Adipocyte (in vitro differentiated cells): ENCODE results near the gene RBM19.

ENCODE experiments used
- DNase-seq: peaks from one replicate; pipeline ENCODE4 v3.0.0-alpha.2; 2015; ENCODE audit warnings: low read depth
- H3K27me3 ChIP-seq: replicated peaks from 2 replicates; pipeline ENCODE4 v1.7.0; 2013; ENCODE audit warnings: mild to moderate bottlenecking, low read length, moderate library complexity; ENCODE audit not compliant: control insufficient read depth, insufficient read depth
- H3K36me3 ChIP-seq: 2 replicates; pipeline ENCODE4 v1.7.0; 2013; ENCODE audit warnings: low read length, mild to moderate bottlenecking, moderate library complexity; ENCODE audit not compliant: control insufficient read depth, insufficient read depth, severe bottlenecking
- H3K4me1 ChIP-seq: 2 replicates; pipeline ENCODE4 v1.7.0; 2013; ENCODE audit warnings: mild to moderate bottlenecking, low read length, moderate library complexity; ENCODE audit not compliant: control insufficient read depth, insufficient read depth
- H3K4me3 ChIP-seq: 2 replicates; pipeline ENCODE4 v1.7.0; 2013; ENCODE audit warnings: mild to moderate bottlenecking, low read length, moderate library complexity
- H3K9ac ChIP-seq: 2 replicates; pipeline ENCODE4 v1.7.0; 2013; ENCODE audit warnings: mild to moderate bottlenecking, low read length, moderate library complexity
- H3K9me3 ChIP-seq: 2 replicates; pipeline ENCODE4 v1.7.0; 2013; ENCODE audit warnings: mild to moderate bottlenecking, low read length, moderate library complexity; ENCODE audit not compliant: control insufficient read depth

Gene RBM19

DNA sequence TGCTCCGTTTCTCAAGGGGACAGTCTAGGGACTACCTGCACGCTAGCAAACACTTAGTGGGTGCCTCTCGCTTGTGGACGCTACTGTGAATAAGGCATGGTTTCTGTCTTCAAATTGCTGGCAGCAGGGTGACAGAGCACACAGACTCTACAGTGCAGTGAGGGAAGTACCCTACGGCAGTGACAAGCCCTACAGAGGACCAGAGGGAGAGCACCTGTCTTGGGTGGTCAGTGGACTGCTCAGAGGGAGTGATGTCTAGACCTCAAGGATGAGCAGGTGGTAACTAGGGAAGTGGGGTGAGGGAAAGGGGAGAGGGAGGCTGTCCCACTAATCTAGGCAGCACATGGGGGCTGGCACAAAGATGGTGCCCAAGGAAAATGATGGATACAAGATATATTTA is 160.5 kb downstream of the RBM19 start:
- H3K4me1 ChIP-seq, result no peaks in the 10 kb centered on the region
- H3K4me3 ChIP-seq, result no peak overlapping the region
- peaks cover 26% of the 10 kb centered on the region for H3K27me3 ChIP-seq
- no peak for DNase-seq
- H3K36me3 ChIP-seq, result no peaks in the 10 kb centered on the region
- peaks cover 13% of the 10 kb centered on the region for H3K9me3 ChIP-seq
- no peak overlapping the region for H3K9ac ChIP-seq

DNA sequence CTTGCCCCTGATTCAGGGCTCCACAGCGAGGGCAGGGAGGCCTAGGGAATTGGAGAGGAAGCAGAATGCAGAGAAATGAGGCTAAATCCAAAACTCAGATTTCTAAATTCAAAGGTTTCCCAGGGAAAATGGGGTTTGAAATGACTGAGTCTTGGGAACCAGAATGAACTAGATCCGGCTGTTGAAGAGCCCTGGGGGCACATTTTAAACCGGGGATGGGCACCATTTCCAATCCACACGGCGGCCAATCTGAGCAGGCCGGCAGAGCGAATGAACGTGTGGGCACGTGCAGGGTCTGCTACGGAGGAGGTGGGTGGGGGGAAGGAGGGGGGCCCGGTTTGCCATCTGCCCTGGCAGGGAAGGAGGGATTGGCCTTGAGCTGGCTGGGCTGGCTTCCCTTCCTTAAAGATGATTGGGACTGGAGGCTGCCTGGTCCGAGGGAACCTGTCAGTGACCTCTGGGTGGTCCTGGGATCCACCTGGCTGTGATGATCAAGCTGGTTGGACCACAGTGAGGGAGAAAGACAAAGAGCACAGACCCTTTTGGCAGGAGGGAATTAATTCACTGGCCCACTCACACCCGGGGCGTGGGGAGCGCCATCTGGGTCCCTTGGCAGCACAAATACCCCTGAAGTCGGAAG is 161.0 kb downstream of the RBM19 start:
- DNase-seq, result no peak
- H3K9me3 ChIP-seq, result peaks cover 13% of the 10 kb centered on the region
- no peaks in the 10 kb centered on the region for H3K36me3 ChIP-seq
- H3K9ac ChIP-seq, result no peak overlapping the region
- H3K4me1 ChIP-seq, result no peaks in the 10 kb centered on the region
- peaks cover 26% of the 10 kb centered on the region for H3K27me3 ChIP-seq
- H3K4me3 ChIP-seq, result no peak overlapping the region

DNA sequence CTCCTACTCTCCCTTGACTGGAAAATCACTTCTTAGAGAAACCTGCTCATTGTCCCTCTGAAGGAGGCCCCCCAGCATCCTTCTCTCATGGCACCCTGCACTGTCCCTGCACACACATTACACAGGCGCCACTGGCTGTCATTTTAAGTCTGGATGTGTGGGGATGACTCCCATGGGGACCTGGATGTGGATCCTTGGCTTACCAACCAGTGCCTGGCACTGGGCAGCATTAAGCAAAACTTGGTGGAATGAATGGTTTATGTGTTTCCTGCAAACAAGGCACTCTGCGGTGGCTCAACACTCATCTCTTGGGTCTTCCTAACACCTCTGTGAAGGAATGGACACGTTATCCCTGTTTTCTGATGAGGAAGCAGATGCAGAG is 162.4 kb downstream of the RBM19 start:
- DNase-seq, result no peak
- Histone ChIP-seq H3K36me3 (no peaks in the 10 kb centered on the region), H3K4me1 (no peaks in the 10 kb centered on the region), H3K4me3 (no peak overlapping the region), H3K9ac (no peak overlapping the region), H3K27me3 (peaks cover 26% of the 10 kb centered on the region), H3K9me3 (peaks cover 13% of the 10 kb centered on the region)

DNA sequence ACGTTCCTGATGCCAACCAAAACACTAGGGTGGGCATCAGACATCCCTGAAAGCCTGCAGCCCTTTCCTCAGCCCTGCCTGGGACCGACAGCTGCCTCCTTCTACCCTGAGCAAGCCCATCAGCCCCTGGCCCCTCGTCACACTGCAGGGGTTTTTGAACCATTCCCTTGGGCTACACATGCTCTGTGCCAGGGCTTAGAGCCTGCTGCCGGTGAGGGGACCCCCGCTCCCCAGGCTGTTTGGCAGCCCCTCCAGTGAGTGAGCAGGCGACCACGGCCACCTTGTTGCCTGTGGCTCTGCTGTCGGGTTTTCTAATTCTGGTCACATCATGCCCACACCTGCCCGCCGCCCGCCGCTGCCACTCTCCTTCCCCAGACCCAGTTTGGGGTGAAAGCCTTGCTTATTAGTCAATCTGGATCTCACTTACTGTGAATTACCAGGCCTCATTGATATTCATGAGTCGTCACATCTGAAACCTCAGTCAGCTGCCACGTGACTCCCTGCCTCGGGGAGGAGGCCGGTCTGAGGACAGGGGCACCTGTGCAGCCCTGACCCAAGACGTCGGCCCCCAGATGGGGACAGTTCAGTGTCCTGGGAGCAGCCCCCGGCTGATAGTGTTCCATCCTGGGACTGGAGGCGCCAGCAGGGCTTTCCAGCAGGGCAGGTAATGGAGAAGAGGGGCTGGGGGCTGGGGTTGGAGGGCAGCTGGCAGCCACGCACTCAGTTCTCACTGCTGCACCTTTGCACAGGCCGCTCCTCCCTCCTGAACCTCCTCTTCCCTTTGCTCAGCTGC is 163.0 kb downstream of the RBM19 start:
- no peak for DNase-seq
- Histone ChIP-seq H3K4me3 (no peak overlapping the region), H3K36me3 (no peaks in the 10 kb centered on the region), H3K9ac (no peak overlapping the region), H3K4me1 (no peaks in the 10 kb centered on the region), H3K9me3 (peaks cover 13% of the 10 kb centered on the region), H3K27me3 (peaks cover 26% of the 10 kb centered on the region)

DNA sequence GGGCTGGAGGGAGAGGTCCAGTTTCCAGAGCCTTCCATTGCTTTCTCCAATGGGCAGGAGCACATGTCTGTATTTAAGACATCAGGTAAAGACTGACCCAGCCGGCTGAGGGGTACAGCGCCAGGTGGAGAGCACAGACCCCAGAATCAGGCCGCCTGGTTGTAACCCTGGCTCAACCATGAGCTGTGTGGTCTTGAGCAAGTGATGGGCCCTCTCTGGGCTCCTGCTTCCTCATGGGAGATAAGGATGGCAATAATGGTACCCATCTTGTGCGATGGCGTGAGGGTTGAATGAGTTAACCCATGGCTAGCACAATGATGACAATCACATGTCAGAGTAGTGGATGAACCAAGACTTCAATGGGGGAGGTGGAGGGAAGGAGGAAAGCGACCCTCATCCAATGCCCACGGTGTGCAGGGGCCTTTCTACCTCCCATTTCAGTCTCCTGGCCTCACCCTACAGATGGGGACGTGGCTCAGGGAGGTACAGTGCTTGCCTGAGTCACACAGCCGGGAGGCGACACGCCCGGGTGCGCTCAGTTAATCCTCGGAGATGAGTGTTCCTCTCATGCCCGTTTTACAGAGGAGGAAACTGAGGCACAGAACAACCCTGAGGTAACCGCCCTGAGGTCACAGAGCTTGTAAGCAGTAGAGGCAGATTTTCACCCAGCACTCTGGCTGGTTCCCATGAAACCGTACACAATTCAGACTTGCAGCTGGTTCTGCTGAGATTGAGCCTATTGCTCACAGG is 163.9 kb downstream of the RBM19 start:
- Histone ChIP-seq H3K4me3 (no peak overlapping the region), H3K9ac (no peak overlapping the region), H3K9me3 (peaks cover 13% of the 10 kb centered on the region), H3K27me3 (peaks cover 31% of the 10 kb centered on the region), H3K4me1 (no peaks in the 10 kb centered on the region), H3K36me3 (no peaks in the 10 kb centered on the region)
- DNase-seq, result no peak

DNA sequence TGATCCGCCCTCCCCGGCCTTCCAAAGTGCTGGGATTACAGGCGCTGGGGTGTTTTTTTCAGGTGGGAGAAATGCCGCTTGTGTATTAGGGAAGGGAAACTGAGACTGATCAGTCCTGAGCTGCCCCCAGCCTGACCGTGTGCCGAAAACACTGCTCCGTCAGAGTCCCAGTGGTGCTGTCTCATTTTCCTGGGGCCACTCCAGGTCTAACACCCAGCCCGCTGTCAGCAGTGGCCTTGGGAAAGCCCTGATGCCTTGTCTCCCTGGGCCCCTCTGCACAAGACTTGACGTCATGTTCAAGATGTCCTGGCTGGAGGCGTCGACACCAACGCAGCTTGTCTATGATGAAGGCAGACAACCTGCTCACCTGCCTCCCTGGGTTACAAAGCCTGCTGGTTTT is 165.9 kb downstream of the RBM19 start:
- Histone ChIP-seq H3K4me3 (no peak overlapping the region), H3K4me1 (no peaks in the 10 kb centered on the region), H3K9ac (no peak overlapping the region), H3K9me3 (no peaks in the 10 kb centered on the region), H3K36me3 (no peaks in the 10 kb centered on the region), H3K27me3 (peaks cover 43% of the 10 kb centered on the region)
- no peak for DNase-seq

DNA sequence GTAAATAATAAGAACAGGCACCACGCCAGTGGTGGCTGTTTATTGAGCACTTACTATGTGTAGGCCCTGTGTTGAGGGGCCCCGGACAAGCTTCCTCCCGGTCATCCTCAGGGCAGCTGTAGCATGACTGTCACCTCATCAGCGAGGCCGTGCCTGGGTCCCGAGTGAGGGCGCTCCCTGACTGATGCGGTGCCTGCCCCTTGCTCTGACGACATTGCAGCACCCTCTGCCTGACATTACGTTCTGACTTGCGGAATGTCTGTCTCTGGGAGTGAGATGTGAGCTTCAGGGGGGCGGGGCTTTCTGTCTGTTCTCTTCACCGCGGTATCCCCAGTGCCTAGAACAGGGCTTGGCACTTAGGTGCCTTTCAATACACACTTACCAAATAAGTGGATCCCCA is 167.6 kb downstream of the RBM19 start:
- no peak for DNase-seq
- H3K4me1 ChIP-seq, result no peaks in the 10 kb centered on the region
- no peaks in the 10 kb centered on the region for H3K9me3 ChIP-seq
- H3K4me3 ChIP-seq, result no peak overlapping the region
- peaks cover 53% of the 10 kb centered on the region for H3K27me3 ChIP-seq
- no peaks in the 10 kb centered on the region for H3K36me3 ChIP-seq
- no peak overlapping the region for H3K9ac ChIP-seq

DNA sequence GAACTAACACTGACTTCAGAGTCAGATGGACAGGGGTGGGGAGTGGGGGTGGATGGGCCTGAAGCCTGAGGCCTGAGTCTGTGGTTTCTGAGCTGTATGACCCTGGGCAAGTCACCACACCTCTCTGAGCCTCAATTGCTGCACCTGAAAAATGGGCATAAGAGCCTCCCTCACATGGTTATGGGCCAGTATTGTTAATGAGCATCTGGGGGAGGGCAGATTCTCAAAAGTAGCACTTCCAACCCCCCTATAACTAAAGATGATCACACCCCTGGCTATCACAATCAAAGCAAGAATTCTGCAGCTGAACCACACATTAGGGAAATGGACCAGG is 168.6 kb downstream of the RBM19 start:
- Histone ChIP-seq H3K4me1 (no peaks in the 10 kb centered on the region), H3K9ac (no peak overlapping the region), H3K4me3 (no peak overlapping the region), H3K9me3 (no peaks in the 10 kb centered on the region), H3K27me3 (peaks cover 55% of the 10 kb centered on the region), H3K36me3 (no peaks in the 10 kb centered on the region)
- no peak for DNase-seq

DNA sequence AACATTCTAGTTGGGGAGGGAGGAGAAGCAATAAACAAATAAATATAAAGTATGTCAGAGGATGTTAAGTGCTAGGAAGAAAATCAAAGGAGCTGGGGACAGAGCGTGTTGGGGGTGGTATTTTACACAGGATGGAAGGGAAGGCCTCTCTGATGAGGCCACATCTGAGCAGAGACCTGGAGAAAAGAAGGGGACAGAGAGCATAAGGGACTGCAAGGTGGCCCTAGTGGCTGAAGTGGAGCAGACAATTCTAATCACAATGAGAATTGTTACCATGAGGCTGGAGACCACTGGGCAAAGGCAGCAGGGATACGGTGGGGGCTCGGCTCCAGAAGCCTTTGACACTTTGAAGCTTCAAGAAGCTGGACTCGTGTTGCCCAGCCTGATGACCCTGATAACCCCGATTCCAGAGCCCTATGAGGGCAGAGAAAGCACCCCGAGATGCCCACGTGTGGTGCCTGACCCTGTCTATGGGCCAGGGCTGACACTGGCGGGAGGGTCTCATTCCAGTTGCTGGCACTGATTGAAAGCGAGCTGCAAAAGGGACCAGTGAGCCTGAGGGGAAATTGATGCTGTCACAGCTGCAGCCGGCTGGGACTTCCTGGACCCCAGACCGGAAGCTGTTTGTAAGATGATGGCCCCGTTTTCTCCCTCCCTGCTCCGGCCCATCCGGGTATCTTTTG is 169.1 kb downstream of the RBM19 start:
- Histone ChIP-seq H3K36me3 (no peaks in the 10 kb centered on the region), H3K27me3 (peaks cover 52% of the 10 kb centered on the region), H3K9me3 (no peaks in the 10 kb centered on the region), H3K4me1 (no peaks in the 10 kb centered on the region), H3K9ac (no peak overlapping the region), H3K4me3 (no peak overlapping the region)
- no peak for DNase-seq

DNA sequence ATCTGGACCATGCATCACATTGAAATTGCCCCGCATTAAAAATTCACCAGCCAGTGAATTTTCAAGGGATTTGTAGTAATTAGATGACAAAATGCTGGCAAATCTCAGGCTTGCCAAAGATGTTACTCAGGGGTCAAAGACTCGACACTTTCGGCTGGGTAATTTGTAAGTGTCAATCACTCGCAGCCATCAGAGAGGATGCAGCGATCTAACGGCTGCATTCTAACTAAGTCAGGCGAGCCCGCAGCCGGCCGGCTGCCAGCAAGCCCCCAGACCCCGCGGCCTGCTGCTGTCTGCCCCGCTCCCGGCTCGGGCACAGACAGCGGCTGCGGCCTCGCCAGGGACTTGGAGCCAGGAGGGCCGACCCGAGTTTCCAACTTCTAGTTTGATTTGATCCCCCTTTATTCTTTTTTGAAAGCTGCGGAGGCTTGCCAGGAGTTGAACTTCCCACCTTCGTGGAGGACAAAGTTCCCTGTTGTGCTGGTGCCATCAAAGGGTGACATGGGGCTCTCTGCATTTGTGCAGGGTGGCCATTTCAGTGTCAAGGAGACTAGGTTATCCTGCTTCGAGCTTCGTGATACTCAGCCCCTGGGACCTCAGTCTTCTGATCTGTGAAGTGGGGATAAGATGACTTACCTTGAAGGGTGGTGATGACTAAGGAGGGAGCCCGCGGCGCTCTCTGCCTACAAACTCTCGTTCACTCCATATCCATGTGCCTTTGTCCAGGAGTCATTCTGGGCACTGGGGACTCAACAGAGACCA is 169.9 kb downstream of the RBM19 start:
- H3K4me3 ChIP-seq, result no peak overlapping the region
- no peaks in the 10 kb centered on the region for H3K9me3 ChIP-seq
- no peak overlapping the region for H3K9ac ChIP-seq
- DNase-seq, result no peak
- no peaks in the 10 kb centered on the region for H3K4me1 ChIP-seq
- H3K27me3 ChIP-seq, result peaks cover 49% of the 10 kb centered on the region
- no peaks in the 10 kb centered on the region for H3K36me3 ChIP-seq
